HUES64 (cell line): ENCODE data around the gene RGL3.

Experiments used
- H3K27ac ChIP-seq: 2 replicates; pipeline ENCODE4 v1.7.0; 2013; ENCODE audit warnings: low read depth, low read length, inconsistent platforms
- H3K27me3 ChIP-seq: 2 replicates; pipeline ENCODE4 v1.6.1; 2013; ENCODE audit warnings: mild to moderate bottlenecking, low read length; ENCODE audit not compliant: insufficient read depth
- H3K36me3 ChIP-seq: 2 replicates; pipeline ENCODE4 v1.6.1; 2013; ENCODE audit warnings: mild to moderate bottlenecking, low read length; ENCODE audit not compliant: insufficient read depth
- H3K4me1 ChIP-seq: 2 replicates; pipeline ENCODE4 v1.6.1; 2013; ENCODE audit warnings: mild to moderate bottlenecking, low read length, moderate library complexity; ENCODE audit not compliant: insufficient read depth
- H3K4me3 ChIP-seq: 2 replicates; pipeline ENCODE4 v1.5.1; 2013; ENCODE audit warnings: mild to moderate bottlenecking, low read length, moderate library complexity
- H3K9ac ChIP-seq: 2 replicates; pipeline ENCODE4 v1.6.1; 2013; ENCODE audit warnings: mild to moderate bottlenecking, low read depth, low read length
- H3K9me3 ChIP-seq: 2 replicates; pipeline ENCODE4 v1.6.1; 2013; ENCODE audit warnings: low read depth, low read length; ENCODE audit not compliant: insufficient read depth
- WGBS: fragments of 150-250, 120-280 bp; methylation state at CpG from one replicate; pipeline ENCODE4 v1.1.7; 2013; ENCODE audit warnings: missing lambda C conversion rate; 5-methylcytosine and 5-hydroxymethylcytosine counted together

Gene RGL3

DNA sequence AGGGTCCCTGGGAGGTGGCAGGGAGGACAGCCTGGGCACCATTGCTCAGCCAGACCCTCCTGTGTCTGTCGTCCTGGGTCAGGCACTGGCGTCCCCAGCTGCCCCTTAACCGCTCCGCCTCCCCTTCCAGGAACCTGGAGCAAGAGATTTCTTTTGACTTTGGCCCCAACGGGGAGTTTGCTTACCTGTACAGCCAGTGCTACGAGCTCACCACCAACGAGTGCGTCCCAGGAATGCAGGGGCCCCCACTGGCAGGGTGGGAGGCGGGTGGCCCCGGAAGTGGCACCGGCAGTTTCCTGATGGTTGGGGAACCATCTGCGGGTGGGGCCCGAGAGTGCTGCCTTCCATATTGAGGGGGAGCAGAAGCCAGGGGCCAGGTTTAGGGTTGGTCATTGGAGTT is 29.3 kb upstream of the RGL3 start:
- H3K36me3 ChIP-seq: peaks cover 69% of the 10 kb centered on the region

DNA sequence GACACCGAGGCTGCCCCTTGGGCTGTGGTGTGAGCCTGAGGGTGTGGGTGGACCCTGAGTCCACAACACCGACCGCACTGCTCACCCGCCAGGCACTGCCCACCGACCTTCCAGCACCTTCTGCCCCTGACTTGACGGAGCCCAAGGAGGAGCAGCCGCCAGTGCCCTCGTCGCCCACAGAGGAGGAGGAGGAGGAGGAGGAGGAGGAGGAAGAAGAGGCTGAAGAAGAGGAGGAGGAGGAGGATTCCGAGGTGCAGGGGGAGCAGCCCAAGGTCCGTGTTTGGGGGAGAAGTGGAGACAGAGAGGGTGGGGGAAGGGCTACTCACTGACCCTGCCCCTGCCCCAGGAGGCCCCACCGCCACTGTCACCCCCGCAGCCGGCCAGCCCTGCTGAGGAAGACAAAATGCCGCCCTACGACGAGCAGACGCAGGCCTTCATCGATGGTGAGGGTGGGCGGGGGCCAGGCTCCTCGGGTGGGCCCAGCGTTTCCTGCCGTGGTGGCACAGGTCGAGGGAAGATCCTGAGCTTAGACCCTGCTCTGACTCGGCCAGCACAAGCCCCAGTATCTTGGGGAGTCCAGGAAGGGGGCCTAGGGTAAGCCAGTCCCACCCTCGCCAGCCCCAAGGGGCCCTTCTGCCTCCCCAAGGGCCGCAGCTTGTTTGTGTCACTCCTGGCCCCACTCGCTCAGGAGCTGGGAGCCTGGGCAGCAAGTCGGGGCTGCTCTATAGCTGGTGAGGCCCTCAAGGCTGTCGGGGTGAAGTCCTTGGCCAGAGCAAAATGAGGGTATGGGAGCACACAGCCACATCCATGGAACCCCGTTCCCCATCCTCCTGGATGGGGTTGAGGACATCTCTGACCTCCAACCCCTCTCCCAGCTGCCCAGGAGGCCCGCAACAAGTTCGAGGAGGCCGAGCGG is 28.5 kb upstream of the RGL3 start:
- Histone ChIP-seq H3K27ac (no peak overlapping the region), H3K4me3 (no peak overlapping the region), H3K27me3 (no peaks in the 10 kb centered on the region), H3K9ac (no peak overlapping the region), H3K36me3 (peaks cover 75% of the 10 kb centered on the region), H3K4me1 (peaks cover 12% of the 10 kb centered on the region), H3K9me3 (no peaks in the 10 kb centered on the region)
- WGBS: 95% methylated on average over 35 of the region's 35 CpGs

More for the DNA sequence above, 29.3 kb upstream of the RGL3 start:
- 96% methylated on average over 13 of the region's 13 CpGs for WGBS
- Histone ChIP-seq H3K27ac (no peak overlapping the region), H3K9me3 (no peaks in the 10 kb centered on the region), H3K4me1 (peaks cover 13% of the 10 kb centered on the region), H3K4me3 (no peak overlapping the region), H3K9ac (no peak overlapping the region), H3K27me3 (no peaks in the 10 kb centered on the region)

DNA sequence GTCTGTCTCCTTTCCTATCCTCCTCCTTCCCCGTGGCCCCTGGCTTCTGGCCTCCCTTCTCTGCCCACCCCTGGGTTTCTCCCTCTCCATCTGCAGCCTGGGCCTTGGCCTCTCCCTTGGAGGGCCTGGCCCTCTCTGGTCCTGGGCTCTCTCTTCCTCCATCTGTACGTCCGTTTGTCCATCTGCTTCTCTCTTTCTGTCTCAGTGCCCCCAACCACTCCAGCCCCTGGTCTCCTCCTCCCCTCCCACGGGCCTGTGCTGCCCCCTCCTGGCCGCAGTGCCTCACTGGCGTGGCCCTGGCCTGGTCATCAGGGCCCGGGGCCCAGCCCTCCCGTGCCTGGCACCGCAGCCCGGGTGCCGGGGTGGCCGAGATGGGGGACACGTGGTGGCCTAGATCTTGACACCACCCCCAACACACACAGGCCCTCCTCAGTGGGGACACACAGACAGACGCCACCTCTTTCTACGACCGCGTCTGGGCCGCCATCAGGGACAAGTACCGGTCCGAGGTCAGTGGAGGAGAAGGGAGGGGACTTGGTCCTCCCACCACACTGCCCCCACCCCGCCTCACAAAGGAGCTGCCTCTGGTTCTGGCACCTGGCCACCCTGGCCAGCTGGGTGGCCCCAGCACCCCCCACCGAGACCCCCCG is 27.7 kb upstream of the RGL3 start:
- H3K9me3 ChIP-seq: no peaks in the 10 kb centered on the region
- WGBS: 82% methylated on average over 23 of the region's 23 CpGs
- no peak overlapping the region for H3K4me3 ChIP-seq
- peaks cover 84% of the 10 kb centered on the region for H3K36me3 ChIP-seq
- no peak overlapping the region for H3K27ac ChIP-seq
- H3K9ac ChIP-seq: no peak overlapping the region
- peaks cover 3% of the 10 kb centered on the region for H3K4me1 ChIP-seq
- no peaks in the 10 kb centered on the region for H3K27me3 ChIP-seq

DNA sequence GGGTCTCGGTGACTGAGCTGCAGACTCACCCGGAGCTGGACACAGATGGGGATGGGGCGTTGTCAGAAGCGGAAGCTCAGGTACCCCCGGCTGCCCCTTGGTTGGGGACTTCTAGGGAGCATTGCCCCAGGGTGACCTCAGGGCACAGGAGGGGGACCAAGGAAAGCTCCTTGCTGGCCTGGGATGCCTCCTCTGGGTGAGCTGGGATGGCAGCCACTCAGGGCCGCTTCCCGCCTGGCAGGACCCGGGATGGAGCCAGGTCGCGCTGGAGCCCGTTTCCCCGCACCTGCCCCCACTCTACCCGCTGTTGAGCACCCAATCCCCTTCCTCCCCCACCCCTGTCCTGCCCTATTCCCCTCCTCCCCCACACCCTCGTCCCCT is 27.1 kb upstream of the RGL3 start:
- Histone ChIP-seq H3K27ac (no peak overlapping the region), H3K36me3 (peaks cover 89% of the 10 kb centered on the region), H3K27me3 (no peaks in the 10 kb centered on the region), H3K9me3 (no peaks in the 10 kb centered on the region), H3K4me1 (peaks cover 3% of the 10 kb centered on the region), H3K4me3 (no peak overlapping the region), H3K9ac (no peak overlapping the region)
- WGBS: 96% methylated on average over 14 of the region's 14 CpGs

DNA sequence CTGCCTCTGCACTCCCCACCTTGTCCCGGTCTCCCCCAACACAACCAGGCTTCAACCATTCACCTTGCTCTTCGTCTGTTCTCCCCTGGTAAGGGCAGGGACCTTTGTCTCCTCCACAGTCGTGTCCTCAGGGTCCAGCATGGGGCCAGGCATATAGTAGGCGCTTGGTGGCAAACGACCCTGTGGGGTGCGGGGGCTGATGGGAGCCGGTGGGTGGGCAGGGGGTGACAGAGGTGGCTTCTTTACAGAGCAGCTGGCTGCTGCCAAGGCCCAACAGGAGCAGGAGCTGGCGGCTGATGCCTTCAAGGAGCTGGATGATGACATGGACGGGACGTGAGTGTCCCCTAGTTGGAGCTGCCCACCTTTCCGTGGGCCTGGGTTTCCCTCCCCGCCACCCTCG is 26.0 kb upstream of the RGL3 start:
- no peak overlapping the region for H3K27ac ChIP-seq
- no peaks in the 10 kb centered on the region for H3K27me3 ChIP-seq
- no peaks in the 10 kb centered on the region for H3K4me1 ChIP-seq
- no peaks in the 10 kb centered on the region for H3K9me3 ChIP-seq
- 95% methylated on average over 13 of the region's 13 CpGs for WGBS
- no peak overlapping the region for H3K4me3 ChIP-seq
- peaks cover 93% of the 10 kb centered on the region for H3K36me3 ChIP-seq
- H3K9ac ChIP-seq: no peak overlapping the region

DNA sequence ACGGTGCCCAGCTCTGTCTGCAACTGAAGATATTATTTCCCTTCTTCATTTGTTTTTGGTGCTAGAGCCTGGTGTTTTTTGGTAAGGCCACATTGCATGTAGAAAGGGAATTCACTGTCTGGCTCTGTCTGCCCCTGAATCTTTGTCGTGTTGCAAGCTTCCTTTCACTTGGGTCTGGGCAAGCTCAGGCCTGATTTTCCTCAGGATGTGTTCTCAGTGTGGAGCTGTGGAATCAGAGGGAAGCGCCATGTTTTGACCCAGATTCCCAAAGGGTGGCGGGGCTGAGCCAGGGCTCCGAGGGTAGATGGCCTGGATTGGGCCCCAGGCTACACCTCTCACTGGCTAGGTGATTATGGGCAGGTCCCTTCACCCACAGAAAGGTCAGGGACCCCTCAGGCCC is 24.9 kb upstream of the RGL3 start:
- Histone ChIP-seq H3K9ac (no peak overlapping the region), H3K4me1 (no peaks in the 10 kb centered on the region), H3K4me3 (no peak overlapping the region), H3K27ac (no peak overlapping the region), H3K36me3 (peaks cover 92% of the 10 kb centered on the region), H3K27me3 (no peaks in the 10 kb centered on the region), H3K9me3 (no peaks in the 10 kb centered on the region)
- 96% methylated on average over 5 of the region's 5 CpGs for WGBS

DNA sequence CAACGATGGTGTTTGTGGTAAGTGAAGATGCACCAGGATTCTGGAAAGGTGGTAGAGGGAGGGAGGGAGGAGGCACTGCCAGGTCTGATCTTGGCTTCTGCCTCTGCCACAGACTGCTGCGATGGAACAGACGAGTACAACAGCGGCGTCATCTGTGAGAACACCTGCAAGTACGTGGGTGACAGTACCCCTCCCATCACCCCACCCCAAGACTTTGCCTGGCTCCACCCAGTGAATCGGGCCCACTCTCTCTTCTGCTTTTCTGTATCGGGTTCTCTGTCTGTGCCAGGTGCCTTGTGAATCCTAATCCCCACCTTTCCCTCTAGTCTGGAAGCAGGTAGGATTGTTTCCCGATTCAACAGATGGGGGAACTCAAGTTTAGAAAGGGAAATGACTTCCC is 18.8 kb upstream of the RGL3 start:
- Histone ChIP-seq H3K4me3 (no peak overlapping the region), H3K4me1 (peaks cover 4% of the 10 kb centered on the region; the same call in 1 of the 2 replicates), H3K27me3 (no peaks in the 10 kb centered on the region), H3K9me3 (no peaks in the 10 kb centered on the region), H3K36me3 (peaks cover 60% of the 10 kb centered on the region), H3K27ac (no peak overlapping the region), H3K9ac (no peak overlapping the region)
- 94% methylated on average over 9 of the region's 9 CpGs for WGBS

DNA sequence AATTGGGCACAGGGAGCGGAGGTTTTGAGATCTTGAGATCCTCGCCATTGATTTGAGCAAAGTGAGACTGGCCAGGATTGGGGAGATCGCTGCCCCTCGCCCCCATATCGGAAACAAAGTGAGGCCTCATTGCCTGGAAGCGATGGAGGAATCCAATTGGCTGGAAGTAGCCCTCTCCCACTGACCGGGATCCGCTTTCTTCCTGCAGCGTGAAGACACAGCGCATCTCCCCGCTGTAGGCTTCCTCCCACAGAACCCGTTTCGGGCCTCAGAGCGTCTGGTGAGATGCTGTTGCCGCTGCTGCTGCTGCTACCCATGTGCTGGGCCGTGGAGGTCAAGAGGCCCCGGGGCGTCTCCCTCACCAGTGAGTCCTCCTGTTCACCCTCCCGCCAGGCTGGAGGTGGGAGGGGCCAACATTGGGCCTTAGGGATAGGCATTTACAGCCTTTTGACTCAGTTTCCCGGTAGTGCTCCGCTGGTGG is 16.8 kb upstream of the RGL3 start:
- Histone ChIP-seq H3K4me3 (peak overlapping the region; percentile 80), H3K36me3 (peaks cover 39% of the 10 kb centered on the region), H3K27ac (peak overlapping the region; percentile 72), H3K9ac (peak overlapping the region; percentile 92), H3K4me1 (peaks cover 4% of the 10 kb centered on the region; the same call in 1 of the 2 replicates), H3K27me3 (no peaks in the 10 kb centered on the region), H3K9me3 (no peaks in the 10 kb centered on the region)
- WGBS: 7% methylated on average over 21 of the region's 21 CpGs

DNA sequence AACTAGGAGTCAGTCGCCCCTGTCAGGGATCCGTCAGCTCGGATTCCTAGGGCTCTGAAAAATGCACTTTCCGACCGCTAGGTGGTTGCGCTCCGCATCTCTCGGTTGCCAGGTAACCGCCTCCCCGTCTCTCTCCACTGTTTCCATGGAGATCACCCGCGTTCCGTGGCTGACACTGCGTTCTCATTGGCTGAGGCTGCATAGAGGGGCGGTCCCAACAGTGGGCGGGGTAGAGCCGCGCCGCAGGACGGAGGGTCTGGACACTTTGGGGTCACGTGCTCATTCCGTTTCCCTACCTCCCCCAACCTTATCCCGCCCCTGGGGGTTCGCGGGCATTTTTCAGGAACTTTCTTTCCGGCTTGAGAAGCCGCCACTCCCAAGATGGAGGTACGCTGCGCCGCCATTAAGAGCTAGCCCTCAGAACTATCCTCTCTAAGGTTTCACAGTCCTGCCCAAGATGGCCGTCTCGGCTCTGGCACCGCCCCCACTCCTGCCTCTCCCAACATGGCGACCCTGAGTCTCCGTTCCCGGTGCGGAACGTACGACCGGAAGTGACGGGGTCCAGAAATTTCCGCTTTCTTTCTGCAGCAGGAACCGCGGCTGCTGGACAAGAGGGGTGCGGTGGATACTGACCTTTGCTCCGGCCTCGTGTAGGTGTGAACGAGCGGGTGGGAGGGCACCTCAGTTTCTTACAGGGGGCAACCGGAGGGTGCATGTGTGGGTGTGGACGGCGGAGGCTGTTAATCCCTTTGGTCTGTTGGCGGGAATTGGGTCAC is 16.1 kb upstream of the RGL3 start, which contains the start of the genes ODAD3 and PRKCSH:
TSS of gene ODAD3 (minus strand) at position 65 of the 776 bp plus-strand sequence. CDS start 105 bp downstream, outside the sequence.
TSS of gene PRKCSH (plus strand) at position 579 of the 776 bp plus-strand sequence. CDS start 483 bp downstream, outside the sequence.
- Histone ChIP-seq H3K9me3 (no peaks in the 10 kb centered on the region), H3K36me3 (peaks cover 34% of the 10 kb centered on the region), H3K4me3 (peak within 1 kb of the TSS; percentile 80), H3K27ac (peak within 1 kb of the TSS; percentile 72), H3K27me3 (no peaks in the 10 kb centered on the region), H3K9ac (peak within 1 kb of the TSS; percentile 92), H3K4me1 (peaks cover 4% of the 10 kb centered on the region; the same call in 1 of the 2 replicates)
- under 1% methylated on average over 53 of the region's 53 CpGs for WGBS

DNA sequence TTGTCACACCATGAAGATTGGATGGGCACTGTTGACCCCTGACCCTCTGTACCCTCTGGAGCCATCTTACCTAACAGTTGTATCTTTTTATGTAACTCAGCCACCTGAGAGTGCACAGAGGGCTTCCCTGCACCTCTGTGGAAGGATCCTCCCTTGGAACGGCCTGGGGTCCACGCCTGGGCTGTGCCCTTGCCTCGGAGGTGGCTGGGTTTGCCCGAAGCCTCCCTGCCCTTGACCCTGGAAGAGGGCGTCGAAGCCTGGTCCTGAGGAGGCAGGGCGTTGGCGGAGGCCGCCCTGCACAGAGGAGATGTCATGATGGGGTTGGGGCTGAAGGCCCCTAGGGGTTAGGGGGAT is 15.6 kb upstream of the RGL3 start:
- Histone ChIP-seq H3K9me3 (no peaks in the 10 kb centered on the region), H3K27ac (no peak overlapping the region), H3K4me1 (peaks cover 4% of the 10 kb centered on the region; the same call in 1 of the 2 replicates), H3K27me3 (no peaks in the 10 kb centered on the region), H3K4me3 (peak overlapping the region; percentile 80), H3K36me3 (peaks cover 30% of the 10 kb centered on the region), H3K9ac (no peak overlapping the region)
- 19% methylated on average over 9 of the region's 9 CpGs for WGBS
